ENCODE data around the gene FRAT1.

The FRAT1 gene, protein sequence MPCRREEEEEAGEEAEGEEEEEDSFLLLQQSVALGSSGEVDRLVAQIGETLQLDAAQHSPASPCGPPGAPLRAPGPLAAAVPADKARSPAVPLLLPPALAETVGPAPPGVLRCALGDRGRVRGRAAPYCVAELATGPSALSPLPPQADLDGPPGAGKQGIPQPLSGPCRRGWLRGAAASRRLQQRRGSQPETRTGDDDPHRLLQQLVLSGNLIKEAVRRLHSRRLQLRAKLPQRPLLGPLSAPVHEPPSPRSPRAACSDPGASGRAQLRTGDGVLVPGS

GRCh38 chr10:97318772-97319651 lies at the start of gene FRAT1:
TSS of gene FRAT1 (plus strand) at chr10:97319271. CDS start at chr10:97319454, 183 bp downstream.
- TF ChIP-seq CTCF (conservative IDR thresholded peaks at IDR 0.05; ENCODE audit: low read depth, low read length): no peak
- H3K4me3 ChIP-seq (ENCODE audit: low read length): peak within 1 kb of the TSS; percentile 82
- DNase-seq (ENCODE audit: low read depth): peak; percentile 66

DNA sequence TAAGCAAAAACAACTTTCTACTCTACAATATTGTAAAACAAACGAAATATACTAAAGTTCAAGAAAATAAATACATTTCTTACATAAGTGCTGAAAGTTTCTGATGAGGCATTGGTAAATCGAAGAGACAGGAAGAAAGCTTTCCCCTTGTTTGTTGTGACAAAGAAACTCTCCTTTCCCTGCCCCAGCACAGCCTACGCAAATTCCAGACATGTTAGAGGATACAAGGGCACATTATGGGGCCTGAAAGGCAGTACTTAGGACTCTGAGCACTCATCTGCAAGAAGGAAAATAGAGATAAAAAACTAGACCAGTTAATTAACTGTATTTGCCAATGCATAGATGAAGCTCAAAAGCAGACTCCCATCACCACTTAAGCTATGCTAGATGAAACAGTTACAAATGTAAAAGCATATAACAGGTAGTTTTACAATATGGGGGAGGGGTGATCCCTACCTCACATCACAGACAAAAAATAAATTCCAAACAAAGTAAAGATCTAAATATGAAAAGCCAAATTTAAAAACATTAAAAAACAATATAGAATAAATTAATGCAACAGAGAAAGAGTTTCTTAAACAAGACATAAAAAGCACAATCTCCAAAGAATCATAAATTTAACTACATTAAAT lies 48.4 kb upstream of the FRAT1 start:
- no peak overlapping the region for H3K4me3 ChIP-seq (ENCODE audit: low read length)
- no peak for TF ChIP-seq CTCF (conservative IDR thresholded peaks at IDR 0.05; ENCODE audit: low read depth, low read length)
- DNase-seq (ENCODE audit: low read depth): no peak

- no peak for DNase-seq (ENCODE audit: low read depth)
- TF ChIP-seq CTCF (conservative IDR thresholded peaks at IDR 0.05; ENCODE audit: low read depth, low read length): no peak
- no peak overlapping the region for H3K4me3 ChIP-seq (ENCODE audit: low read length)
Measured at GRCh38 chr10:97273700-97274099, 45.4 kb upstream of the FRAT1 start.

- TF ChIP-seq CTCF (conservative IDR thresholded peaks at IDR 0.05; ENCODE audit: low read depth, low read length): no peak
- no peak for DNase-seq (ENCODE audit: low read depth)
- no peak overlapping the region for H3K4me3 ChIP-seq (ENCODE audit: low read length)
Measured at GRCh38 chr10:97274828-97275227, 44.2 kb upstream of the FRAT1 start.

DNA sequence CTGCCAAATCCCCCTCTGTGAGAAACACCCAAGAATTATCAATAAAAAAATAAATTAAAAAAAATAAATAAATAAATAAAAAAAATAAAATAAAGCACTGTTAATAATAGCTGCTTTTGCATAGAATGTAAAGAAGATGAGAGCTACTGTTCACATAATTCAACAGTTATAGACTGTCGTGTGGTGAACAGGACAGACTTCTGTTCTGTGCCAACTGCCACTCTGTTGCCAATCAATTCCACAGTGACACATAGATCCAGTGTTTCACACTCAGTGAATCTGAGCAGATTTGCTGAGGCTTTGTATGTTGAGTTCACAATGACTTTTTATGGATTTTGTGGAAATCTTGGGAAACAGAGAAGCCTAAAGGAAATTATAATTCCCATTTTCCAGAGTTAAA lies 41.5 kb upstream of the FRAT1 start:
- no peak for DNase-seq (ENCODE audit: low read depth)
- H3K4me3 ChIP-seq (ENCODE audit: low read length): no peak overlapping the region
- no peak for TF ChIP-seq CTCF (conservative IDR thresholded peaks at IDR 0.05; ENCODE audit: low read depth, low read length)

- no peak overlapping the region for H3K4me3 ChIP-seq (ENCODE audit: low read length)
- DNase-seq (ENCODE audit: low read depth): peak; percentile 45
- peak; percentile 63 for TF ChIP-seq CTCF (conservative IDR thresholded peaks at IDR 0.05; ENCODE audit: low read depth, low read length)
Measured at GRCh38 chr10:97278491-97278989, 40.5 kb upstream of the FRAT1 start.

Measured in retinal pigment epithelial cell (primary cell).